Left ventricle myocardium inferior (tissue), 1 donor: ENCODE data around the gene SLA2. TPM values are rescaled to one million over a fixed set of nuclear protein-coding genes. Genes with fewer than 3 reads are reported as not detected.

ENCODE experiments used
- DNase-seq: peaks from one replicate; pipeline ENCODE4 v3.0.0-alpha.2; 2020
- H3K27ac ChIP-seq: fragments of 200-600 bp; replicated peaks from 2 replicates; pipeline ENCODE4 v1.8.0; 2021
- H3K27me3 ChIP-seq: fragments of 200-600 bp; 2 replicates; pipeline ENCODE4 v1.8.0; 2021; ENCODE audit warnings: low read depth
- H3K36me3 ChIP-seq: fragments of 200-600 bp; 2 replicates; pipeline ENCODE4 v1.8.0; 2021
- H3K4me1 ChIP-seq: fragments of 200-600 bp; 2 replicates; pipeline ENCODE4 v1.8.0; 2021
- H3K4me3 ChIP-seq: fragments of 200-600 bp; 2 replicates; pipeline ENCODE4 v1.8.0; 2021; ENCODE audit warnings: mild to moderate bottlenecking, moderate library complexity
- H3K9me3 ChIP-seq: fragments of 200-600 bp; replicated peaks from 2 replicates; pipeline ENCODE4 v1.8.0; 2021
- intact Hi-C: fragments of 100-400 bp; cut with micrococcal nuclease; formaldehyde crosslinking; loops from one replicate; pipeline ENCODE4 v1.11.0; 2022
- total RNA-seq: library from RNA; stranded (reverse); fragmentation: NEBNext Ultra II Directional; extraction: Animal tissue kit (Norgen Biotek cat#: 25700); gene quantifications from one replicate; pipeline ENCODE4 v1.2.1, GENCODE V29; 2021
- TF ChIP-seq, protein P1 (sequence below): fragments of 200-600 bp; IDR thresholded peaks from 2 replicates; pipeline ENCODE4 v1.8.0; 2021; ENCODE audit warnings: antibody characterized with exemption, mild to moderate bottlenecking, borderline replicate concordance
- donor health status: DM: no; HTN: yes; CAD: no; lungs with severe emphysema.

SLA2 gene
- total RNA-seq, 1 donor from 2014 or later: 0.19 TPM

DNA sequence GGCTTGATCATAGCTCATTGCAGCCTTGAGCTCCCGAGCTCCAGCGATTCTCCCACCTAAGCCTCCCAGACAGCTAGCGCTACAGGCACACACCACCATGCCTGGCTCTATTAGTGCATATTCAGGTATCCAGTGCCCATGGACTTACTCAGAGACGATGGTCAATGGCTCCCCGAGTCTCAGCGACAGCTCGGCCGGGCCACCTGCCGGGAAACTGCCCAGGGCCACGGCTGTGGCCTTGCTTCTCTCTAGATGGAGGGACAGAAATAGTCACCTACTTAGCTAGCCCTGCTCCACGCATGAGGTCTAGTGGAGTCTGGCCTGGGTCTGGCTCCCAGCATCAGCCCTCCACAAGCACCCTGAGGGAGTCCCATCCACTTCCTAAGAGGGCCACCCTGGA is 11.7 kb downstream of the SLA2 start:
- Histone ChIP-seq H3K27ac (no peak overlapping the region), H3K27me3 (no peaks in the 10 kb centered on the region), H3K4me1 (no peaks in the 10 kb centered on the region), H3K36me3 (no peaks in the 10 kb centered on the region), H3K4me3 (no peak overlapping the region), H3K9me3 (no peaks in the 10 kb centered on the region)
- DNase-seq: no peak
- TF ChIP-seq, protein P1, sequence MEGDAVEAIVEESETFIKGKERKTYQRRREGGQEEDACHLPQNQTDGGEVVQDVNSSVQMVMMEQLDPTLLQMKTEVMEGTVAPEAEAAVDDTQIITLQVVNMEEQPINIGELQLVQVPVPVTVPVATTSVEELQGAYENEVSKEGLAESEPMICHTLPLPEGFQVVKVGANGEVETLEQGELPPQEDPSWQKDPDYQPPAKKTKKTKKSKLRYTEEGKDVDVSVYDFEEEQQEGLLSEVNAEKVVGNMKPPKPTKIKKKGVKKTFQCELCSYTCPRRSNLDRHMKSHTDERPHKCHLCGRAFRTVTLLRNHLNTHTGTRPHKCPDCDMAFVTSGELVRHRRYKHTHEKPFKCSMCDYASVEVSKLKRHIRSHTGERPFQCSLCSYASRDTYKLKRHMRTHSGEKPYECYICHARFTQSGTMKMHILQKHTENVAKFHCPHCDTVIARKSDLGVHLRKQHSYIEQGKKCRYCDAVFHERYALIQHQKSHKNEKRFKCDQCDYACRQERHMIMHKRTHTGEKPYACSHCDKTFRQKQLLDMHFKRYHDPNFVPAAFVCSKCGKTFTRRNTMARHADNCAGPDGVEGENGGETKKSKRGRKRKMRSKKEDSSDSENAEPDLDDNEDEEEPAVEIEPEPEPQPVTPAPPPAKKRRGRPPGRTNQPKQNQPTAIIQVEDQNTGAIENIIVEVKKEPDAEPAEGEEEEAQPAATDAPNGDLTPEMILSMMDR: no peak
- intact Hi-C loops: no loop called here

DNA sequence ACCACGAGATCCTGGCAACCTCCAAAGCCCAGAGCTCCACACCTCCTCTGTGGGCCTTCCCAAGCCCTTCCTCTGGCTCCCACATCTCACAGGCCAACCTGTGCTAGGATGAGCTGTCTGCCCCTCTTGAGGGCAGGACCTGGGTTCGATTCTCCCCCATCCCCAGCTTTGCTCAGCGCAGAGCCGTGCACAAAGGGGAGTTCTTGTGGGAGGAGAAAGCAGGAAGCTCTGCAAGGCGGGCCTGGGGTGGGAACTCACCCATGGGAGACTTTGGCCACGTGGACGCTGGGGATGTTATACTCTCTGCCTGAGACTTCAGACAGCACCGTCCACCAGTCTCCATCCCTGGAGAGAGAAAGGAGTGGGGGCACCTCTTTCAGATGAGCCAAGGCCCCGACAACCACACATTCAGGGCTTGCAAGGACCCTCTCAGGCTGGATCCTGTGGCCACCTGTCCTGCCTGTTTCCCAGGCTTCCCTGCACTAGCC is 12.7 kb downstream of the SLA2 start:
- intact Hi-C loops: no loop called here
- no peak for DNase-seq
- no peak overlapping the region for H3K4me3 ChIP-seq
- no peaks in the 10 kb centered on the region for H3K9me3 ChIP-seq
- H3K4me1 ChIP-seq: no peaks in the 10 kb centered on the region
- no peak overlapping the region for H3K27ac ChIP-seq
- H3K27me3 ChIP-seq: no peaks in the 10 kb centered on the region
- no peaks in the 10 kb centered on the region for H3K36me3 ChIP-seq
- TF ChIP-seq, protein P1: no peak

DNA sequence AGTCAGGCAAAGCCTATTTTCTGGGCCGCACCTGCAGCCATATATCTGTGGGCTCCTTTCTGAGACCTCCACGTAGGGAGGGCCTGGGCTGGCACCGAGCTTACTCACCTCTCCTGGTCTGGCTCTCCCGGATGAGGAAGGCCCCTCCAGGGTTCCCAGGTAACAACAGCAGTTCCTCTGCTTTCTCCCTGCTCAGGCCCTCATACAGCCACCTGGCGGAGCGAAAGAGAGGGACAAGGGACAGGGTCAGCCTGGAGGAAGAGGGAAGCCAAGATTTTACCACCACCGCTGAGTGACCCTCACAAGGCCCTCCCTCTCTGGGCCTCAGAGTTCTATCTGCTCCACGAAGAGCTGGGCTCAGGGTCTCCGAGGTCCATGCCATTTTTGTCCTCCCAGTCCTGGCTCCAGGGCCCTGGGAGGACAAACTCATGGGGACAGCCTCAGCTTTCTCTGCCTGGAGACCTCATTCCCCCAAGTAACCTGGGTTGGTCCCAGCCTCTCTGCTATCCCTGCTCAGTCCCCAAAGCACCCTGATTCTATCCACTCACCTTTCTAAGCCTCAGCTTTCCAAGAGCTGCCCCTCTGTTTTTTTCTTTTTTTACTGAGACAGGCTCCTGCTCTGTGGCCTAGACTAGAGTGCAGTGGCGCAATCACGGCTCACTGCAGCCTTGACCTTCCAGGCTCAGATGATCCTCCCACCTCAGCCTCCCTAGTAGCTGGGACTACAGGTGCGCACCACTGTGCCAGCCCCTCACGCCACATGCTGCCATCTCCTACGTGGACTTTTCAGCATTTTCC is 13.3 kb downstream of the SLA2 start:
- no peaks in the 10 kb centered on the region for H3K36me3 ChIP-seq
- no peak overlapping the region for H3K4me3 ChIP-seq
- no peak for DNase-seq
- intact Hi-C loops: no loop called here
- H3K4me1 ChIP-seq: no peaks in the 10 kb centered on the region
- H3K27ac ChIP-seq: no peak overlapping the region
- TF ChIP-seq, protein P1: no peak
- H3K9me3 ChIP-seq: no peaks in the 10 kb centered on the region
- no peaks in the 10 kb centered on the region for H3K27me3 ChIP-seq

DNA sequence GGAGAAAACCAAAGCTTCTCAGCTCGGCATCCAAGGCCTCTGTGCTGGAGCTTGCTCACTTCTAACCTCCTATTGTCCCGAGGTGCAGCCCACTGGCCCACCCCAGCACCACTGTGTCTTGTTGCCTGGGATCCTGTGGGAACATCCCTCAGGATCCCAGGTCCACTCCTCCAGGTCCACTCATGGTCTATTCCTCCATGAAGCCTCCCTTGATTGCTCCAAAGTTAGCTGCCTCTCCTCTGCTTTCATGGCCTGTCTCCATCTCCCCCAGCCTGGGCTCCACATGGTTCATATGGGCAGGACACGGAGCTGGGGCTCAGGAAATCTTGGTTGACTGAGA is 13.9 kb downstream of the SLA2 start:
- H3K27ac ChIP-seq: no peak overlapping the region
- intact Hi-C loops: no loop called here
- no peaks in the 10 kb centered on the region for H3K4me1 ChIP-seq
- no peaks in the 10 kb centered on the region for H3K27me3 ChIP-seq
- no peaks in the 10 kb centered on the region for H3K9me3 ChIP-seq
- TF ChIP-seq, protein P1: no peak
- DNase-seq: no peak
- H3K4me3 ChIP-seq: no peak overlapping the region
- no peaks in the 10 kb centered on the region for H3K36me3 ChIP-seq

DNA sequence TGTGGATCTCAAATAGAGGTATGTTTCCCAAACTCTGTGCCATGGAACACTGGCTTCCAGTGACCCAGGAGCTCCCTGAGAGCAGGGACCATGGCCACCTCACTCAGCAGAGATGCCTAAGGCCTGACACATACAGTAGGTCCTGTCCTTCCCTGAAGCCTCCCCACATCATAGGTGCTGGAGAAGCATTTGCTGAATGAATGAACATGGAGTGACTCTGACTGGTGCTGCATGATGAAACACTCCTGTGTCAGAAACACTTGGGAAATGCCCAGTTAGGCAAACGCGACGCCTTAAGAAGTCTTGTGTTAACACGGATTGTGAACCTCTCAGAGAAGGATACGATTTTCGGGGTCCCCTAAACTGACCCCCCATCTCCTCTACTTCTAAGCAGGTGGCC is 14.3 kb downstream of the SLA2 start:
- no peak for DNase-seq
- TF ChIP-seq, protein P1: no peak
- Histone ChIP-seq H3K9me3 (no peaks in the 10 kb centered on the region), H3K27ac (no peak overlapping the region), H3K4me3 (no peak overlapping the region), H3K27me3 (no peaks in the 10 kb centered on the region), H3K36me3 (no peaks in the 10 kb centered on the region), H3K4me1 (no peaks in the 10 kb centered on the region)
- intact Hi-C loops: no loop called here
